ENCODE results near the gene ADCY5.
A peak's percentile ranks its signal among the peaks of the same experiment; 100 is the strongest.
"Not testable (repeated sequence)": the region's sequence is repeated elsewhere in the genome, so short reads cannot be mapped to it uniquely, and the experiment has no call there.

ADCY5 gene

DNA sequence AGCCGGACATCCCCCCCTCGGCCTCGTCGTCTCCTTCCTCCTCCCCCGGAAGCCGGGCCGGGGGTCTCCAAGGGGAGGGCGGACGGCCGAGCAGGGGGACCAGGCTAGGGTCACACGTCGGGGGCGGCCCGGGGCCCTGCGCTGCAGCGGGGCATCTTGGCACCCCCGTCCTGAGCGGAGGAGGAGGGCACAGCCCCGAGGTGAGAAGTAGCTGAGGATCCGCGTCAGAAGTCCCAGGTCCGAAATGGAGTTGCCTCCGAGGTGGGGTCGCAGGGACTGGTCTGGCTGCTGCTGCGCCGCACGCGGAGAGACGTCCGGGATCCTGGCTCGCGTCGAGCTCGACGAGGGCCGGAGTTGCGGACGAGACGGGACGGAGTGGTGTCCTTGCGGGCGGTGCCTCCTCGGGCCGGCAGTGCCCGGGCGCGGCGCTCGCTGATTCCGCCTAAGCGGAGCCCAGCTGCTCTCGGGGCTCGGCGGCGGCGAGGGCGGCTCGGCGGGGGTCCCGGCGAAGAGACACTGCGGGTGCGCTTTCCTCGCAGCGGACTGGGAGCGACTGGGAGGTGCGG, at the start of gene ADCY5:
Gene ADCY5, minus strand, starts transcription at position 555 of the 566 bp plus-strand sequence. Its CDS starts 545 bp downstream, at position 10.
- DNase-seq (ENCODE audit: low read depth), result no peak

- DNase-seq (ENCODE audit: low read depth), result no peak
Observed at GRCh38 chr3:123493912-123494311, 45.0 kb upstream of the ADCY5 start.

DNA sequence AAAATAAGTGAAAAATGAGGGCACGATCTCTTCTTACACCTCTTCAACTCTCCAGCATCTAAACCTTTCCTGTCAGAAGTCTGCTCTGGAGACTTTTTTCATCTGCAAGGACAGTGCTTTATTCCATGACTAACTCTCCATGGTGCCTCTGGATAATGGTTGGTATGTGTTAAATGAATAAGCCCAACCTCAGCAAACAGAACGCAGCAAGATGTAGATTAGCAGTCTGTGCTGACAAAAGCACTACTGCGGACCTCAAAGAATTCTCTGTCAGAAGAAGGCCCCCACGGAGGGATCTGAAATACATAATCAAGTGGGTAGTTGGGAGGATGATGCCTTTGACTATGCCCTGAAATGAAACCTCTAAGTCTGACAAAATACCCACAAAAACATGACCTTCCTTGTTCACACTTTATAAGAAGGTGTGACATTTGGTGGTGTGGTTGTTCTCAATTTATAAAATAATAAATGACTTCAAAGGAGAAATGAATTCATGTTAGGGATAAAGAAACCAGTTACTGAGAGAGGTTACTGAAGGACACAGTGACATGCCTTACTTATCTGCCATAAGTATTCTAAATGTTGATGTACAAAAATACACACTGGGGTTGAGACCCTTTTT, 43.2 kb upstream of the ADCY5 start:
- no peak for DNase-seq (ENCODE audit: low read depth)

GRCh38 chr3:123489400-123490004, 40.6 kb upstream of the ADCY5 start:
- peak; percentile 38 for DNase-seq (ENCODE audit: low read depth)

- DNase-seq (ENCODE audit: low read depth), result no peak
Observed at GRCh38 chr3:123488645-123489347, 39.9 kb upstream of the ADCY5 start.

DNA sequence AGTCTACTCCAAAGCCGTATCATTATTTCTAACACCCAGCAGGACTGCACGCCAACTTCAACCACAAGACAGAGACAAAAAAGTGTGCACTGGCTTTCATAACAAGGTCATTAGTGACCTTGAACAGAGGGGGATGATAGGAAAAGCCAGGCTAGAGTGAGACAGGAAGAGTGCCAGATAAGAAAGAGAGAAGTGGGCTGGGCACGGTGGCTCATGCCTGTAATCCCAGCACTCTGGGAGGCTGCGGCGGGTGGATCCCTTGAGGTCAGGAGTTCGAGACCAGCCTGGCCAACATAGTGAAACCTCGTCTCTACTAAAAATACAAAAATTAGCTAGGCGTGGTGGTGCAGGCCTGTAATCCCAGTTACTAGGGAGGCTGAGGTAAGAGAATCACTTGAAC, 38.2 kb upstream of the ADCY5 start:
- DNase-seq (ENCODE audit: low read depth), result not testable (repeated sequence)

DNA sequence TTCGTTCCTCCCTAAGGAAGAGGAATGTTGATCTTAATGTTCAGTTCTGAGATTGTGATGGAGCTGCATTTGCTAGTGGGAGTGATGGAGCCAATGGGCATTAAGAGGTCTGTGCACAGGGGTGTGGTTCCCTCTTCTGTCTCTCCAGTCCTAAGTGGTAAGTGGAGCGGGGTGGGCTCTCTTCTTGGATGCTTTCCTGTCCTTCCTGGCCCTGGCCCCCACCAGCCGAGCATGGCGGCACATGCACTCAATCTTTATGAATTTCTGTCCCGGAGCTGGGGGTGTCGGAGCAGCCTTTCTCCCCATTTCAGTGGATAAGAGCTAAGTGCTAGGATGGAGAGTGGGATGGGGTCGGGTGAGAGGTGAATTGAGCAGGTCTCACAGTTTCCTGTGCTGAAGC, 37.6 kb upstream of the ADCY5 start:
- DNase-seq (ENCODE audit: low read depth), result no peak

DNA sequence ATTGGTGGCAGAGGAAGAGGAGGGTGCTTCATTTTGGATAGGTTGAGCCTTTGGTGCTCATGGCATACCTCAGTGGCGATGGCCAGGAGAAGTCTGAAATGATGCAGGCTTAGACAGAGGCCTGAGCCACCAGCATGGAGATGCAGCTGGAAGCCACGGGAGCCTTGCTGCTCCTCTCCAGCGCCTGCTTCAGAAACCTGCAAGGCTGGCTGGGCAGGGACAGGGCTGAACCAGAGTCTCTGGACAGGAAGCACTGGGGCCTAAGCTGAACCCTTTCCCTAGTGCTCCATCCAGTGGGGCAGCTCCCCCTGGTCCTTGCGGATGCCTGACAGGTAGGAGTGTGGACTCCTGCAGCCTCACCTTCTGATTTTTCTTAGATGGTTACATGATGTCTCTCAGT, 36.7 kb upstream of the ADCY5 start:
- no peak for DNase-seq (ENCODE audit: low read depth)

GRCh38 chr3:123483146-123483545, 34.3 kb upstream of the ADCY5 start:
- no peak for DNase-seq (ENCODE audit: low read depth)

- DNase-seq (ENCODE audit: low read depth), result no peak
Observed at GRCh38 chr3:123481722-123482457, 33.0 kb upstream of the ADCY5 start.

GRCh38 chr3:123481071-123481470, 32.2 kb upstream of the ADCY5 start:
- DNase-seq (ENCODE audit: low read depth), result no peak

- DNase-seq (ENCODE audit: low read depth), result no peak
Observed at GRCh38 chr3:123480428-123480827, 31.5 kb upstream of the ADCY5 start.

GRCh38 chr3:123479891-123480290, 31.0 kb upstream of the ADCY5 start:
- DNase-seq (ENCODE audit: low read depth), result no peak

- no peak for DNase-seq (ENCODE audit: low read depth)
Observed at GRCh38 chr3:123478314-123478713, 29.4 kb upstream of the ADCY5 start.

DNA sequence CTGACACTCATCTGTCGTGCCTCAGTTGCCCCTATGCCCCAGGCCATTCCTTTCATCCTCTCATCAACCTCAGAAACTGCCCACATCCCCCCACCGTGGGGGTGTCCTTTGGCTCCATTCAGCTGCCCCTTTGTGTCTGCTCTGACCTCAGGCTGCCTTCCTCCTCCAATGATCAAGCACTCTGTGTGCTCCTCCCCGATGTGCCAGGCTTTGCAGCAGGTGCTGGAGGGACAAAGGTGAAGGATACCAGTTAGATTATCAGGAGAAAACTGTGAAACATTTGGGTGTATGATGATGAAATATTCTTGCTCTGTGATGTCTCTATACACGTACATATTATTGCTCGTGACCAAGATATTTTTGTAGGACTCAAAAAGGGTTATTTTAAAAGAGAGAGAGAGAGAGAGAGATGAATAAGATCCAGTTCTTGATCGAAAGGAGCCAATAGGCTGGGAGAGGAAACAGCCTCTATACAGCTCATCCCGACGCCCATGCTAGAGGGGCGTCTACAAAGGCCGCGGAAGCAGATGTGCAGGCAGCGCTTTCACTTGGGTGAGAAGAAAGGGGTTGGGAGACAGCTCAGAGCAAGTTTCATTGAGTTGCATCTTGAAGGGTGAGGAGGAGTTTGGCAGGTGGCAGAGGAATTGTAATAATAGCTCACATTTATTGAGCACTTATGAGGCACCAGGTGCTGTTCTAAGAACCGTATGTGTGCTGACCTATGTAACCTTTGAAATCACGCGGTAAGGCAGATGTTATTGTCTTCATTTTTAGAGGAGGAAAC, 28.3 kb upstream of the ADCY5 start:
- DNase-seq (ENCODE audit: low read depth), result no peak

GRCh38 chr3:123475786-123476185, 26.9 kb upstream of the ADCY5 start:
- DNase-seq (ENCODE audit: low read depth), result no peak

- no peak for DNase-seq (ENCODE audit: low read depth)
Observed at GRCh38 chr3:123471106-123471505, 22.2 kb upstream of the ADCY5 start.

DNA sequence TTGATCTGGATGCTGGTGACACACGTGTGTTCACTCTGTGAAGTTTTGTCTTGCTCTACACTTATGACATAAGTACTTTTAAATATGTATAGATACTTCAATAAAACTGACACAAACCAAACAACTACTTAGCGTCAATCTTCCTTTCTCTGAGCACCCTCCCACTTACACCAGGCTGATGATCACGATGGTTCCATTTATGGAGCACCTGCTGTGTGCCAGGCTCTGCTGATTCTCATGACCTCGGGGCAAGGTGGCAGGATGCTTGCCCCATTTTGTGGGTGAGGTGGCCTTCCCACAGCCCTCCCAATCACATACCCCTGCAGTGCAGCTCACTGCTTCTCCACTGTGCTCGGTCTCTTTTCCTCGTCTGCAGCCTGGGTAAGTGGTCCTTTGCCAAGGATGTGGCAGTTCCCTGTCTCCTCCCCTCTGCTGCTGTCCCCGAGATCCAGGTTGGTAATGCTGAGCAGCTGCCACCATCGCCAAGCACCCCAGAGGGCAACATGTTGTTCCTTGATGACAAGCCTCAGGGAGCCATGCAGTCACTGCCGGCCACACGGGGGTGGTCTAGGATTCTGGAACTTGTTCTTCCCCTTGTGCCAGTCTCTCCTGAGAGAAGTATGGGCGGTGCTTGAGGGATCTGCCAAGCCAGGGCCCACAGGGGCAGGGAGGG, 20.6 kb upstream of the ADCY5 start:
- no peak for DNase-seq (ENCODE audit: low read depth)

DNA sequence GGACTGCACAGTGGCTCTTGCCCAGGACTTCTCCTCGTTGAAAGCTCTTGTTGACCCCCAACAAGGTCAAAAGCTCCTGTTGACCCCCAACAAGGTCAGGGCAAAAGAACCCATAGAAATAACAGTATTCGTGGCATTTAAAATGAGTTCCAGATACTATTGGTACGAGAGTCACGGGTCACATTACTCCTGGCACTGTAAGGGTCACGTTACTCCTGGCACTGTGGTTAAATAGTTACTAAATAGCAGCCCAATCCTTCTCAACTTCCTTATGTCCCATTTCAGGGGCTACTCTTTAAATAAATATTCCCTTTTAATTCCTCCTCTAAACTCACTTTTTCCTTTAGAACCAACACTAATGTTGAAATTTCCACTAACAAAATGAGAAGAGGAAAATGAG, 18.2 kb upstream of the ADCY5 start:
- no peak for DNase-seq (ENCODE audit: low read depth)

- DNase-seq (ENCODE audit: low read depth), result no peak
Observed at GRCh38 chr3:123464211-123464610, 15.3 kb upstream of the ADCY5 start.

DNA sequence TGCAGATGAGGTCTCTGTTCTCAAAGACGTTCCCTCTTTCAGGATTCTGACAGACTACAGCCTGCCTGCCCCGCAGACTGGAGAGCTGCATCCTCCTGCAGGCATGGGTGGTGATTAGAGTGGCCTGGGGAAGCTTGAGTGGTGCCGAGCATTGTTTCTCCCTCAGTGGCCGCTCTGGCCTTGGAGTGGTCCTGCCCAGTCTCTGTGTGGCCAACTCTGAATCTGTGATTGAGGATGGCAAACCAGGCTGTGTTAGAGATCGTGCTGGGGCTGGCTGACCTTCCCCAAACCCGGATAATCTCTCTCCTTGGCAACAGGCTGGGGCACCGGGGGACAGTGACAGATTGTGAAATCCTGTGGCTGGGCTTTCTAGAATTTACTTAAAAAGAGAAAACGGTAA, 11.0 kb upstream of the ADCY5 start:
- no peak for DNase-seq (ENCODE audit: low read depth)
